Transverse colon (tissue), 4 donors: ENCODE data around the gene LRPAP1.
"Not testable (repeated sequence)": the region's sequence is repeated elsewhere in the genome, so short reads cannot be mapped to it uniquely, and the experiment has no call there.

Experiments
- POLR2A ChIP-seq: fragments of 450-650 bp; IDR thresholded peaks from one replicate; pipeline ENCODE4 v1.6.1; 2016; ENCODE audit warnings: antibody characterized with exemption, mild to moderate bottlenecking, moderate library complexity
- POLR2AphosphoS5 ChIP-seq, 3 donors: sonication (generic); formaldehyde crosslinking; IDR thresholded peaks; one replicate each; pipeline ENCODE4 v1.6.1; 2016; ENCODE audit warnings: antibody characterized with exemption in 3 of 3
- TF ChIP-seq, protein P1 (sequence below), 5 experiments: fragments of 200-600 bp in 3 of 5; fragments of 450-650 bp in 2 of 5; sonication (generic) in 3 of 5; IDR thresholded peaks; 1 replicate in 2 of 5; 2 replicates in 3 of 5; pipeline ENCODE4 v1.5.1; 2016 to 2017; ENCODE audit warnings: antibody characterized with exemption in 5 of 5, inconsistent platforms in 3 of 5, mild to moderate bottlenecking in 2 of 5, moderate library complexity in 1 of 5

DNA sequence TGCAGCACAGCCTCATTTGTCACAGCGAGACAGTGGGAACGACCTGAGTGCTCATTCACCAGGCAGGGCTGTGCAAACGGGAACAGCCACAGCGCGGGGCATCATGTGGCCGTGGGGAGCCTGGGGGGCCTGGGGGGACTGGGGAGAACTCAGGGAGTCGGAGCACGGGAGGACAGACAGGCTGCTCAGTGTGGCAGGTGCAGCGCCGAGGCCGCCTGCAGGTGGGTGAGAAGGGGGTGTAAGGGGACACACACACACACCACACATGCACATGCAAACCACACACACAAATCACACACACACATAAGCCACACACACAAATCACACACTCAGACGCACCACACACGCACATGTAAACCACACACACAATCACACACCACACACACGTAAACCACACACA is 34.5 kb upstream of the LRPAP1 start:
- TF ChIP-seq POLR2AphosphoS5 (IDR thresholded peaks at IDR 0.05); POLR2A: not testable (repeated sequence)
- TF ChIP-seq, protein P1, sequence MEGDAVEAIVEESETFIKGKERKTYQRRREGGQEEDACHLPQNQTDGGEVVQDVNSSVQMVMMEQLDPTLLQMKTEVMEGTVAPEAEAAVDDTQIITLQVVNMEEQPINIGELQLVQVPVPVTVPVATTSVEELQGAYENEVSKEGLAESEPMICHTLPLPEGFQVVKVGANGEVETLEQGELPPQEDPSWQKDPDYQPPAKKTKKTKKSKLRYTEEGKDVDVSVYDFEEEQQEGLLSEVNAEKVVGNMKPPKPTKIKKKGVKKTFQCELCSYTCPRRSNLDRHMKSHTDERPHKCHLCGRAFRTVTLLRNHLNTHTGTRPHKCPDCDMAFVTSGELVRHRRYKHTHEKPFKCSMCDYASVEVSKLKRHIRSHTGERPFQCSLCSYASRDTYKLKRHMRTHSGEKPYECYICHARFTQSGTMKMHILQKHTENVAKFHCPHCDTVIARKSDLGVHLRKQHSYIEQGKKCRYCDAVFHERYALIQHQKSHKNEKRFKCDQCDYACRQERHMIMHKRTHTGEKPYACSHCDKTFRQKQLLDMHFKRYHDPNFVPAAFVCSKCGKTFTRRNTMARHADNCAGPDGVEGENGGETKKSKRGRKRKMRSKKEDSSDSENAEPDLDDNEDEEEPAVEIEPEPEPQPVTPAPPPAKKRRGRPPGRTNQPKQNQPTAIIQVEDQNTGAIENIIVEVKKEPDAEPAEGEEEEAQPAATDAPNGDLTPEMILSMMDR (IDR thresholded peaks at IDR 0.05) = not testable (repeated sequence)
